Choroid plexus epithelial cell (primary cell): ENCODE measurements around the gene SLC25A21.

Source experiments
- DNase-seq: peaks from one replicate; pipeline ENCODE4 v3.0.0-alpha.2; 2010; ENCODE audit warnings: low read depth
- H3K4me3 ChIP-seq: 2 replicates; pipeline ENCODE4 v1.5.1; 2011; ENCODE audit warnings: low read depth, mild to moderate bottlenecking, control low read depth, low read length, moderate library complexity
- TF ChIP-seq, protein P1 (sequence below): conservative IDR thresholded peaks from 2 replicates; pipeline ENCODE4 v1.5.1; 2011; ENCODE audit warnings: low read depth, mild to moderate bottlenecking, control low read depth, inconsistent platforms, low read length, moderate library complexity

Gene SLC25A21

DNA sequence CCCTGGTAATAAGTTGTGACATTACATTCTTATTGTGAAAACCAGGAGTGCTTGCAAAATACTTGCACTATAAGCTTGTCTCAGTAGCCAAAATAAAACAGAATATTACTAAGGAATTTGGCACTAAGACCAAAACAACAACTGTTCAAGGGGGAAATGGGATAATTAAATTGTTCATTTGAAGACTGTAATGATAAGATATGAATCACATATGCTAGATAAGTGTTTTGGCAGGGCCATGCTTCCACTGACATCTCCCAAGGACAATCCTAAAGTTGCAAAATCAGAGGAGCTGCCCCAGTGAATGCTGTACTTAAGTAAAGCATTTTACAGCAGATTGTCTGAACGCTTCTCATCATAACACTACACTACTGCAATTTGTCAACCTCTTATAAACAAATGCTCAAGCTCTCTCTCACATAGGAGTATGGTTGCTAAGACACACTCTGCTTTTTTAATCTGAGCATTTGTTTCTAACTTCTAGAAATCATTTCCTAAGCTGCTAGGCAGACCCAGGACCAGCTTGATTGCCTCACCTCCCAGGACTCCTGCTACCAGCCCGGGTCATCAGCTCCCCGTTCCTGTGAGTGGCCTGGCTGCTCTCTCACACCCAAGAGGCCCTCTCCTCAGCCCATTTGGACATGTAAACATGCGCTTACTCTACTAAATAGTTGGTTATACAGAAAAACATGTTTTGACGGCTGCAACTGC, 319.3 kb downstream of the SLC25A21 start:
- TF ChIP-seq, protein P1, sequence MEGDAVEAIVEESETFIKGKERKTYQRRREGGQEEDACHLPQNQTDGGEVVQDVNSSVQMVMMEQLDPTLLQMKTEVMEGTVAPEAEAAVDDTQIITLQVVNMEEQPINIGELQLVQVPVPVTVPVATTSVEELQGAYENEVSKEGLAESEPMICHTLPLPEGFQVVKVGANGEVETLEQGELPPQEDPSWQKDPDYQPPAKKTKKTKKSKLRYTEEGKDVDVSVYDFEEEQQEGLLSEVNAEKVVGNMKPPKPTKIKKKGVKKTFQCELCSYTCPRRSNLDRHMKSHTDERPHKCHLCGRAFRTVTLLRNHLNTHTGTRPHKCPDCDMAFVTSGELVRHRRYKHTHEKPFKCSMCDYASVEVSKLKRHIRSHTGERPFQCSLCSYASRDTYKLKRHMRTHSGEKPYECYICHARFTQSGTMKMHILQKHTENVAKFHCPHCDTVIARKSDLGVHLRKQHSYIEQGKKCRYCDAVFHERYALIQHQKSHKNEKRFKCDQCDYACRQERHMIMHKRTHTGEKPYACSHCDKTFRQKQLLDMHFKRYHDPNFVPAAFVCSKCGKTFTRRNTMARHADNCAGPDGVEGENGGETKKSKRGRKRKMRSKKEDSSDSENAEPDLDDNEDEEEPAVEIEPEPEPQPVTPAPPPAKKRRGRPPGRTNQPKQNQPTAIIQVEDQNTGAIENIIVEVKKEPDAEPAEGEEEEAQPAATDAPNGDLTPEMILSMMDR: no peak
- DNase-seq: peak; percentile 5

DNA sequence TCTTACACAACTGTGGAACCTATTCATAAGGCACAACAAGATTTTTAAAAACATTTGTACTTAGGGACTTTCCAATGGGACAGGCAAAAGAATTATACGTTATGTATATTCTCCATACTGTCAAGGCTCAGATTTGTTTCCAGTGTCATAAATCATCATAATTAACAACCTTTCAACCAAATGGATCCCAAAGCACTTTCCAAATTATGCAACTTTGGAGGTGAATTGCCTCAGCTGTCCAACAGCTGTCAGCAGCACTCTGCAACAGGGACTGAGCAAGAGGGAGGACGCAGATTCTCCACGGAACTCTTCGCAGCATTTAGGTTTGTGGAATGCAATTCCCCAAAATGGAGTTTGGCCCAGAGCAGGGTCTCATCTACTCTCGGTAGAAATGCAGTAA, 324.2 kb downstream of the SLC25A21 start:
- no peak for DNase-seq
- no peak overlapping the region for H3K4me3 ChIP-seq
- TF ChIP-seq, protein P1: no peak

More for the DNA sequence above, 319.3 kb downstream of the SLC25A21 start:
- no peak overlapping the region for H3K4me3 ChIP-seq

DNA sequence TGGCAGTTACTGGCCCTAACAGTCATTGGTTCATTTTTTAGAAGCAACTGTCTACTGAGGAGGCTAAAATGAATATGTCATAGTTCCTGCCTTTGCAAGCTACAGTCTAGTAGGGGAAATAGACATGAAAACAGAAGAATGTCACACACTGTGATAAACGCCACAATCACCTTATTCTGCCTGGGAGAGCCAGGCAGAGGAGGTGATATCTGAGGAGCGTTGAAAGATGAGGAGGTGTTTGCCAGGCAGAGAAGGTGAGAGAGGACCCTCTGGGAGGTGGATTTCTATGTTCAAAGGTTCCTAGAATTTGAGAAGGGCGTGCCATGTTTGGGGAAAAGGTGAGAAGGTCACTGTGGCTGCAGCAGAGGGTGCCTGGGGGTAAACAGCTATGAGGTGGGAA, 325.0 kb downstream of the SLC25A21 start:
- no peak for DNase-seq
- no peak overlapping the region for H3K4me3 ChIP-seq
- TF ChIP-seq, protein P1: no peak

DNA sequence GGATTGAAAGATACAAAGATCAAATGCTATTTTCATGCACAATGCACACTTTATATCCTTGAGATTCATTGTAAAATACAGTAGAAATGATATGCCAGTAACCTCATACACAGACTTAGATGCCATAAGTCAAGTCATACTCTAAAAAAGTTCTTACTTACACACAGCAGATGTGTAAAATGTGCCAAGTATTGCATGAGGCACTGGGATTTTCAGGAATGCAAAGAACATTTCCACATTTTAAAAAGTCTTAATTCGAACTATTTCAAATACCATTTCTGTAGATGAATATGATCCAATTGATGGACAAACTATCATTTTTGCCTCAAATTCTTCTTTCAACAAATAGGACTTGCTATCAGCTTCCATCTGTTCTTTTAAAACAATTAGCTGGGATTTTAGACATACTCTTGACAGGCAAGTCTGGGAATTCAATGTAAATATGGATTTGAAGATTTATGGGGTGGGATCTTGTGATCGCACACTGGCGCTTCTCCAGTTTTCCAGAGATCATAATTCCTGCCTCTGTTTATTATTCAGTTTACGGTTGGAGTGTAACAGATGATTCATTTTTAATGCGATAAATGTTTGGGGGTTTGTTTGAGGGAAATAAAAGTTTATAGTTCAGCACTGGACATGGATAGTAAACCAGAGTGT, 326.9 kb downstream of the SLC25A21 start:
- no peak overlapping the region for H3K4me3 ChIP-seq
- no peak for DNase-seq
- TF ChIP-seq, protein P1: no peak

DNA sequence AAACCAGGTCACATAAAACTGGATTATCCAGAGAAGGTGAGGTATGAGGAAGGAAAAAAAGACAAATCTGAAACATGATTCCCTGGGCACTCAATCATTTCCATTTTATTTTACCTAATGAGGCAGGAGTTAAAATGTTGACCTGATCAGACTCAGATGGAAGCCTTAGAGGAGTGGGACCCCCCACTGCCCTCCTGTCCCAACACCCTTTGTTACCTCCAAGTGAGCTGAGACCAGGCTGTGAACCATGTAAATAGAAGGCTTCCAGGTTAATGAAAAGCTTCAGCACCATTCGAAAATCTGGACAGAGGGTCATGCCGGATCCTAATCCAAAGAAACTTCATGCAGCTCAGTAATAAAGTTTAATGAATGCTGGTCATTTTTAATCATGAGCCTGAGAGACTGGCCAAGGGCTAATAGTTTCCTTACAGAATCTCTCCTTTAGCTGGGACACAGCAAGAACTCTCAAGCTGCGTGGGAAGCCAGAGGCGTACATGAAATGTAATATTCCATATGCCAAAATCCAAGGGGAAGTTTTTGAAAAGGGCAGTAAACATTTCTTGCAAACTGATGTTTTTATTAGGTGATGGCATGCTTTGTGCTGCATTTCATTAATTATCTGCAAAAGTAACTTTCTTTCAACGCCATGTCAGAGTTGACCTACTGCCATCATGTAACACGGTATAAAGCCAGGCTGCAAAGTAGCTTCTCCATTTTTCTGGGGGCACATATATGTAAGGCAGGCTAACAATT, 327.8 kb downstream of the SLC25A21 start:
- DNase-seq: no peak
- TF ChIP-seq, protein P1: no peak
- H3K4me3 ChIP-seq: no peak overlapping the region

DNA sequence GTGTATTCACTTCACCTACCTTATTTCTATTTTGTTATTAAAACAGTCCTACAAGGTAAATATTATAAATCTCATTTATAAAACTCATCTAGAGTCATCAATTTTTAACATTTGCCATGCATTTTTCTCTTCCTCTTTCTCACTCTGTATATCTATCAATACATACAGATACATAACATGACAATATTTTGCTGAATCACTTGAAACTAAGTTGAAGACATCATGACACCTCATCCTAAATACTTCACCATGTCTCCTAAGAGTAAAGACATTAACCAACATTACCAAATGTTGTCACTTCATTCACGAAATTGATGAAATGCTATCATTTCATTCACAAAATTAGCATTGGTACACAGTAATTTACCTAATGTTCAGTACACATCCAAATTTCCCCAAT, 329.0 kb downstream of the SLC25A21 start:
- no peak for DNase-seq
- H3K4me3 ChIP-seq: no peak overlapping the region

More for the DNA sequence above, 329.0 kb downstream of the SLC25A21 start:
- TF ChIP-seq, protein P1: no peak
